SK-N-SH treated with all-trans-retinoic acid at 6 μM for 48 hours (cell line): Measurements from ENCODE around the gene ARHGDIB.

Source experiments
- ATAC-seq: fragments of 200-7000 bp; cut with Tn5 transposase; 3 replicates; pipeline ENCODE4 v1.9.1; 2020; ENCODE audit warnings: mild to moderate bottlenecking, moderate library complexity
- ARNTL ChIP-seq: fragments of 450-650 bp; formaldehyde crosslinking; IDR thresholded peaks from 2 replicates; pipeline ENCODE4 v1.5.0; 2020; ENCODE audit warnings: low read depth, mild to moderate bottlenecking, moderate library complexity, borderline replicate concordance
- BACH2 ChIP-seq: fragments of 250-450 bp; sonication (Bioruptor Pico); IDR thresholded peaks from 2 replicates; pipeline ENCODE4 v1.9.0; 2021; ENCODE audit warnings: mild to moderate bottlenecking, borderline replicate concordance
- CREB5 ChIP-seq: fragments of 250-450 bp; sonication (Bioruptor Pico); IDR thresholded peaks from 2 replicates; pipeline ENCODE4 v1.5.1; 2020; ENCODE audit warnings: low read depth, mild to moderate bottlenecking, moderate library complexity
- CSDC2 ChIP-seq: fragments of 250-450 bp; sonication (Bioruptor Pico); IDR thresholded peaks from 2 replicates; pipeline ENCODE4 v1.5.0; 2020; ENCODE audit warnings: mild to moderate bottlenecking, moderate library complexity
- CSRNP3 ChIP-seq: fragments of 250-450 bp; sonication (Bioruptor Pico); IDR thresholded peaks from 2 replicates; pipeline ENCODE4 v1.5.1; 2021; ENCODE audit warnings: mild to moderate bottlenecking, moderate library complexity
- ESRRG ChIP-seq: fragments of 250-450 bp; sonication (Bioruptor Pico); IDR thresholded peaks from 2 replicates; pipeline ENCODE4 v1.6.1; 2021; ENCODE audit warnings: mild to moderate bottlenecking
- GLIS3 ChIP-seq: fragments of 250-450 bp; sonication (Bioruptor Pico); IDR thresholded peaks from 2 replicates; pipeline ENCODE4 v1.5.0; 2020; ENCODE audit warnings: mild to moderate bottlenecking, moderate library complexity
- ISL1 ChIP-seq: fragments of 250-450 bp; sonication (Bioruptor Pico); IDR thresholded peaks from 2 replicates; pipeline ENCODE4 v2.1.2; 2022; ENCODE audit warnings: mild to moderate bottlenecking, moderate library complexity
- OSR1 ChIP-seq: fragments of 250-450 bp; sonication (Bioruptor Pico); IDR thresholded peaks from 2 replicates; pipeline ENCODE4 v1.8.0; 2022; ENCODE audit warnings: moderate library complexity, mild to moderate bottlenecking, inconsistent platforms
- PATZ1 ChIP-seq: fragments of 250-450 bp; sonication (Bioruptor Pico); IDR thresholded peaks from 2 replicates; pipeline ENCODE4 v1.8.0; 2020; ENCODE audit warnings: mild to moderate bottlenecking, moderate library complexity, borderline replicate concordance
- POU6F1 ChIP-seq: fragments of 250-450 bp; sonication (Bioruptor Pico); IDR thresholded peaks from 2 replicates; pipeline ENCODE4 v1.8.0; 2021; ENCODE audit warnings: low read depth, mild to moderate bottlenecking, moderate library complexity, borderline replicate concordance
- PPARA ChIP-seq: fragments of 250-450 bp; sonication (Bioruptor Pico); IDR thresholded peaks from 2 replicates; pipeline ENCODE4 v1.5.0; 2020; ENCODE audit warnings: mild to moderate bottlenecking, borderline replicate concordance
- TCF4 ChIP-seq: fragments of 250-450 bp; sonication (Bioruptor Pico); IDR thresholded peaks from 2 replicates; pipeline ENCODE4 v1.8.0; 2021; ENCODE audit warnings: mild to moderate bottlenecking, moderate library complexity, borderline replicate concordance
- TOX ChIP-seq: fragments of 250-450 bp; sonication (Bioruptor Pico); IDR thresholded peaks from 2 replicates; pipeline ENCODE4 v1.8.0; 2021; ENCODE audit warnings: mild to moderate bottlenecking, moderate library complexity, borderline replicate concordance
- TSHZ2 ChIP-seq: fragments of 250-450 bp; sonication (Bioruptor Pico); IDR thresholded peaks from 2 replicates; pipeline ENCODE4 v1.5.0; 2020; ENCODE audit warnings: mild to moderate bottlenecking, moderate library complexity
- ZC3H10 ChIP-seq: fragments of 250-450 bp; sonication (Bioruptor Pico); IDR thresholded peaks from 2 replicates; pipeline ENCODE4 v1.5.1; 2021; ENCODE audit warnings: mild to moderate bottlenecking, moderate library complexity
- ZFP3 ChIP-seq: fragments of 250-450 bp; sonication (Bioruptor Pico); IDR thresholded peaks from 2 replicates; pipeline ENCODE4 v1.5.0; 2020; ENCODE audit warnings: mild to moderate bottlenecking, moderate library complexity
- ZFP30 ChIP-seq: fragments of 450-650 bp; formaldehyde crosslinking; IDR thresholded peaks from 2 replicates; pipeline ENCODE4 v1.5.0; 2022; ENCODE audit warnings: mild to moderate bottlenecking, moderate library complexity
- ZNF565 ChIP-seq: fragments of 450-650 bp; formaldehyde crosslinking; conservative IDR thresholded peaks from 2 replicates; pipeline ENCODE4 v1.5.0; 2020; ENCODE audit warnings: low read depth, mild to moderate bottlenecking, moderate library complexity
- ZNF70 ChIP-seq: fragments of 450-650 bp; formaldehyde crosslinking; IDR thresholded peaks from 2 replicates; pipeline ENCODE4 v1.5.0; 2020; ENCODE audit warnings: mild to moderate bottlenecking, moderate library complexity
- ZNF8 ChIP-seq: fragments of 450-650 bp; formaldehyde crosslinking; IDR thresholded peaks from 2 replicates; pipeline ENCODE4 v1.5.0; 2020; ENCODE audit warnings: mild to moderate bottlenecking, moderate library complexity

The ARHGDIB gene

GRCh38 chr12:14988035-14988434 is 26.6 kb upstream of the ARHGDIB start:
- TF ChIP-seq ISL1 (CRISPR knock-in tag), result no peak
- TF ChIP-seq ZNF8 (CRISPR knock-in tag), result no peak
- TF ChIP-seq CSDC2, result no peak
- no peak for TF ChIP-seq ESRRG (CRISPR knock-in tag)
- no peak for TF ChIP-seq BACH2 (CRISPR knock-in tag)
- no peak for TF ChIP-seq ZFP30
- no peak for TF ChIP-seq ZNF565 (CRISPR knock-in tag)
- TF ChIP-seq OSR1 (CRISPR knock-in tag), result no peak
- no peak for ATAC-seq

- no peak for TF ChIP-seq BACH2 (CRISPR knock-in tag)
- TF ChIP-seq GLIS3 (CRISPR knock-in tag), result no peak
- TF ChIP-seq ISL1 (CRISPR knock-in tag), result no peak
- TF ChIP-seq CREB5 (CRISPR knock-in tag), result no peak
- TF ChIP-seq ARNTL (CRISPR knock-in tag), result no peak
- no peak for TF ChIP-seq ZNF70 (CRISPR knock-in tag)
- TF ChIP-seq TCF4 (CRISPR knock-in tag), result no peak
- no peak for TF ChIP-seq CSDC2
- TF ChIP-seq, all 23 proteins: peak for 0
- no peak; the same call in 2 of the 3 replicates for ATAC-seq
Measured at GRCh38 chr12:14986449-14986848, 25.0 kb upstream of the ARHGDIB start.

- ATAC-seq, result no peak
Measured at GRCh38 chr12:14984766-14985285, 23.4 kb upstream of the ARHGDIB start.

More at GRCh38 chr12:14984766-14985285, 23.4 kb upstream of the ARHGDIB start:
- no peak for TF ChIP-seq ZFP30
- no peak for TF ChIP-seq PATZ1 (CRISPR knock-in tag)
- TF ChIP-seq PPARA, result no peak
- TF ChIP-seq ZNF70 (CRISPR knock-in tag), result no peak
- TF ChIP-seq ZC3H10 (CRISPR knock-in tag), result no peak
- TF ChIP-seq TSHZ2, result no peak
- TF ChIP-seq ZNF565 (CRISPR knock-in tag), result no peak
- no peak for TF ChIP-seq OSR1 (CRISPR knock-in tag)
- no peak for TF ChIP-seq CSDC2
- no peak for TF ChIP-seq ZNF8 (CRISPR knock-in tag)
- TF ChIP-seq TCF4 (CRISPR knock-in tag), result no peak
- no peak for TF ChIP-seq CSRNP3 (CRISPR knock-in tag)
- TF ChIP-seq ARNTL (CRISPR knock-in tag), result no peak
- TF ChIP-seq POU6F1 (CRISPR knock-in tag), result no peak
- no peak for TF ChIP-seq CREB5 (CRISPR knock-in tag)
- no peak for TF ChIP-seq TOX
- TF ChIP-seq BACH2 (CRISPR knock-in tag), result no peak
- TF ChIP-seq ZFP3 (CRISPR knock-in tag), result no peak
- no peak for TF ChIP-seq ESRRG (CRISPR knock-in tag)
- no peak for TF ChIP-seq ISL1 (CRISPR knock-in tag)
